ENCODE results near the gene MRAS.
"Not testable (repeated sequence)": the region's sequence is repeated elsewhere in the genome, so short reads cannot be mapped to it uniquely, and the experiment has no call there.

The MRAS gene

DNA sequence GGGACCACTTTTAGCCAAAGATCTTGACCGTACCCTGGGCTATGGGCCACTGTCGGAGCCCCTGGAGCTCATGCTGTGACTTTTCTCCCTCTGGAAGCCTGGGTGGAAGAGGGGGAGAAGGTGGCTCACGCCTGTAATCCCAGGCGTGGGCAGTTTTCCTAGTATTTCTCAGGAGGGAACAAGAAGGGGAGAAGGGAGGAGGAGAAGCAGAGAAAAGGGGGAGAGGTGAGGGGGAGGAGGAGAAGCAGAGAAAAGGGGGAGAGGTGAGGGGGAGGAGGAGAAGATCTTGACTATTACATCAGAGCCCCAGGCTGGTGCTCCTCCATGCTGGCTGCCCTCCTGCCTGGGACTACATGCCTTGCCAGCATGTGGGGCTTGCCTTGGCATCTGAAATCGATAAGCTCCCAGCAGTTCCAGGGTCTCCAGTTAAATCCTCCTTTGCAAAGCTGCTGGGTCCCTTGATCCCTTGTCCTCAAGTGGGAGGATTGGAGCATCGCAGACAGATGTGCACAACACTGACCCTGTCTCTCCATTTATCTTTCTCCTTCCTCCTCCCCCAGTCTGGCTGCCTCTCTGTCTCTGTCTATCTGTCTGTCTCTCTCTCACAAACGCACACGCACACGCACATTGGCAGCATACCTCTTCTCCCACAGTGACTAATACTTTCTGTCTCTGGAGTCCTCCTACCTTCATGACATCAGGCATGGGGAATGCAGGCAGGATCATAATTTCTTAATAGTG, 41.6 kb downstream of the MRAS start:
- no peak for DNase-seq (ENCODE audit: low spot score)

DNA sequence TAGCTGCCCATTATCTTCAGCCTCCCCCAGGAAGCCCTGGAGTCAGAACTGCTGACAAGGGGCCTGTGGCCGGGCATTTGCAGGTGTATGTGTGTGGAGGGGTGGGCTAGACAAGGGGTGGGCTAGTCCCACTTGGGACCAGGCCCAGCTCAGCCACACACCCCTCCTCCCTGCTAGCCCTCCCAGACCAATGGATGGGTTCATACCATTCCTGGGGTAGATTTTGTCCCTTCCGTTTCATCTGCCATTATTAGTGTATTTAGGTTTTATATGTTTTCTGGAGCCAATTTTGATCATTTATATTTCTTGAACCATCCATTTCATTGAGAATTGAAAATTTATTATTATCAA, 42.2 kb downstream of the MRAS start:
- DNase-seq (ENCODE audit: low spot score) = no peak

- no peak for DNase-seq (ENCODE audit: low spot score)
These were observed 45.8 kb downstream of the MRAS start for GRCh38 chr3:138394156-138394555.

DNA sequence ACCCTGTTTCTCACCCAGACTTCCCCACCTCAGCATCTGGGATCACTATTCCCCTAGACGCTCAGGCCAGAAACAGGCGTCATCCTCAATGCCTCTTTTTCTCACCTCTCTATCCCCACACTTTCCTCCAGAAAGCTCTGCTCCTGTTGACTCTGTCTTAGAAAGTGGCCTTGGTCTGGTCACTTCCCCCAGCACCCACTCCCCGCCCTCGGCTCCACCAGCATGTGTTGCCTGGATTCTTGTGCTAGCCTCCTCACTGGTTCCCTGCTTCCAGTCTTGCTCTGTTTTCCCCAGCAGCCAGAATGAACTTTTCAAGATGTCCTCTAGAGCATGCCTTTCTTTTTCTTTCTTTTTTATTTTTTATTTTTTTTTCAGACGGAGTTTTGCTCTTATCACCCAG, 46.3 kb downstream of the MRAS start:
- no peak for DNase-seq (ENCODE audit: low spot score)

DNA sequence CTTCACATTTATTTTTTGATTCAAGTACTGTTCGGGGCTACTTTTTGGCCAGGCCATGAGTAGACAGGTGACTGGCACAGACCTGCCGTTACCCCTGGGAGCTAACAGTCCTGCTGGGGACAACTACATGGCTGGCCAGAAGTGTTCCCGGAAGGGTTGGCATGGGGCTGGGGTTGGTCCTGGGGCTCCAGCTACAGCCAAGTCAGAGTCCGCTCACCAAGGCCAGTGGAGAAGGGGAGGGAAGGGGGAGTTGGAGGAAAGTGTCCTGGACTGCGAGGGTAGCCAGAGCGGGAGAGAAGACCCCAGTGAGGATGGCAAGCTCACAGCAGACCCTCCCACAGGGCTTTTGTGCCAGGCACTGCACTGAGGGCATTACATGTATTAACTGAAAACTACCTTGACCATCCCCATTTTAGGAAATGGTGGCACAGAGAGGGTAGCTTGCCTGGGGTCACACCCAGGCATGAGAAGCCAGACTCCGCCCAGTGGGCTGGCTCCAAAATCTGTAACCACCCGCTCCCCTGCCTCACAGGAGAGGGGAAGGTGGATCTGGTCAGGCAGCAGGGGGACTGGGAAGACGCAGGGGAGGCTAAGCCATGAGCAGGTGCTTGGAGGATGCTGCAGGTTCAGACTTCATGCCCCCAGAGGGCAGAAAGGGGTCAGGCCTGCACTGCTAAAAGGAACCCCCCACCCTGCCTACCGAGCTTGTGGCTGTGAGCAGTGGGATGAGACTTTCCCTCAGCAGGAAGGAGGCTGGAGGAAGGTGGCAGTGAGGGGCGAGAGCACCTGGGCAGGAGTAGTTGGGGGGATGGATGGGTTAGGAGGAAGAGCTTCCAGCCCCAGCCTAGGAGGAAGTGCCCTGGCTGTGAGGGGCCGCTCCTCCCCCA, 47.7 kb downstream of the MRAS start:
- DNase-seq (ENCODE audit: low spot score) = no peak

DNA sequence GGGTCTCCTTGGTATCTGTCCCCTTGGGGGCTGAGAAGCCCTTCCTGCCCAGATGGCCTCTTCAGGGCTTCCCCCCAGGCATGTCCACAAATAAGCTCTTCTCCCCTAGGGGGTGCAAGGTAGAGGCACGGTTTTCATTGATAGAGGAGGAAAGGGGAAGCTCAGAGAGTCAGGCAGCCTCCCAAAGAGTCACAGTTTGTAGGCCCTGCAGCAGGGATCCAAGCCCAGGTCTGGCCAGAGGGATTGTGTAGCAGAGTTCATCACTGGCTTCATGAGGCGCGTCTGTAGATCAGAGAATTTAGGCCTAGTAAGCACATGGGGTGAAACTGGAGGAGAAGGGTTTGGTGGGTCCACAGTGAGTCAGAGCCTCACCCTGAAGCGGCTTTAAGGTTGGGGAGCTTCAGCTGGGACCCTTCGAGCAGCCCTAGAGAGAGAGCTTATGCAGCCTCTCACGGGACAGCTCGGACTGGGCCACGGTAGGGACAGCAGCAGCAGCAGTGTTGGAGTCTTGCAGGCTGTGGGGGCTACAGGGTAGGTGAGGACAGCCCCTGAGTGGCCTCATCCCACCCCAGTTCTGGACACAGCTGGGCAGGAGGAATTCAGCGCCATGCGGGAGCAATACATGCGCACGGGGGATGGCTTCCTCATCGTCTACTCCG, 48.5 kb downstream of the MRAS start:
- no peak for DNase-seq (ENCODE audit: low spot score)

GRCh38 chr3:138397983-138398382, 49.6 kb downstream of the MRAS start:
- no peak for DNase-seq (ENCODE audit: low spot score)

- no peak for DNase-seq (ENCODE audit: low spot score)
These were observed 50.6 kb downstream of the MRAS start for GRCh38 chr3:138398791-138399575.

DNA sequence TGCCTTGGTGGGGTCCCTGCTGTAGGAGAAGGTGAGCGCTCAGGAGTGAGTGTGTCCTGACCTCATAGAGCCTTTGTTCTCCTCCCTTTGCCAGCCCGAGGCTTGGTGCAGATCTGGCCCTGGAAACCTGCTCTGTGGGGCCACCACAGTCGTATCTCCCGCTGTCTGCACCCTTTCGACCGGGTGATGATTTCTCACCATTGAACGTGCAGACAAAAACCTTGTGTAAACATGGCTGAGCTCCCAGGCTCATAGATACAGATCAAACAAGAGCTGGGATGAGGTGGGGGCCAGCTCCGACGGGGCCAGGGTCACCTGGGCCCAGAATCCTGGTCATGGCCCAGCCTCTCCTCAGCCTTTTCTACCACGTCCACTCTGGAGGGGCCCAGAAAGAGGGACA, 51.4 kb downstream of the MRAS start:
- DNase-seq (ENCODE audit: low spot score) = no peak

- DNase-seq (ENCODE audit: low spot score) = no peak
These were observed 52.3 kb downstream of the MRAS start for GRCh38 chr3:138400651-138401070.

DNA sequence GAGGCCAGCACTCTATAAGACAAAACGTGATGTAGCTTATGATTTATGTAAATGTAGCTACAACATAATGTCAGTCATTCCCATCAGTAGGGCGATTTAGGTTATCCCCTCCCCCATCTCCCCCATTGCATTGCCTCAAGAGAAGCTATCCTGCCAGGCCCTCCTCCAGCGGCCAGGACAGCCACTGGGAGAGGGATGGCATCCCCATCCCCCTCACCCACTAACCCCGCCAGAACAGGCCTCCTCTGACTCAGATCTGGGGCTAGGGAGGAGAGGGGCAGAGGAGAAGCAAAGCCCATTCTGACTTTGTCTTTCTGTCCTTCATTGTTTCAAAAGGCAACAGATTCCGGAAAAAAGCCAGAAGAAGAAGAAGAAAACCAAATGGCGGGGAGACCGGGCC, 53.5 kb downstream of the MRAS start:
- no peak for DNase-seq (ENCODE audit: low spot score)

GRCh38 chr3:138404121-138404520, 55.7 kb downstream of the MRAS start:
- DNase-seq (ENCODE audit: low spot score) = no peak

DNA sequence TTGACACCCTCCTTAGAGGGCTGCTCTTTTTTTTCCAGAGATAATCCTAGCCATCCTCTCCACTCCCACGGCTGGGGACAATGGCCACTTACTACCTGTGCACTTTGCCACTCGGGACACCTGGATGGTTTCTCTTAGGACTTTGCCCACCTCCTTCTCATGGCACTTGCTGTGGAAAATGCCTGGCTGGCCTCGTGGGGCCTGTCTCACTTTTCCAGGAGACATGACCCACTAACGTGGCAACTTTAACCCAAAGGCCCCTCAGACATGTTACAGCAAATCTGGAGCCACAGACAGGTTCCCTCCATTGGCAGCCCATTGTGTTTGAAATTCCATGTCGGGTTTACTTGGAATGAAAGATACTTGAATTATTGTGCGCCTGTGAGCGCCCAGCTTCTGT, 56.6 kb downstream of the MRAS start:
- DNase-seq (ENCODE audit: low spot score) = no peak

- DNase-seq (ENCODE audit: low spot score) = no peak
These were observed 57.1 kb downstream of the MRAS start for GRCh38 chr3:138405486-138405885.

DNA sequence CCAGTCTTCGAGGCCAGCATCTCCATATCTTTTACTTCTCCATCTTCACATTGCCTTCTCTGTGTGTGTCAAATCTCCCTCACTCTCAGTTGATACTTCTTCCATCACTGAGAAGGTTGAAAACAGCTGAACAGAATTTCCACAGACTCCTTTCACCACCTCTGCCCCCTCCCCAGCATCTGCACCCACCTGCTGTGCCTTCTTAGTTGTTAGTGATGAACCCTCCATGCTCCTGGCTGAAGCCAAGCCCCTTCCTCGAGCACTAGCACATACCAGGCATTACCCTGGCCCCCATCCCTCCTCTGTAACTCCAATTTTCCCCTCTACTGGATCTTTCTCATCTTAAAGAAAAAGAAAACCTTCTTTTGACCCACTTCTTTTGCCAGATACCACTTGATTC, 58.2 kb downstream of the MRAS start:
- no peak for DNase-seq (ENCODE audit: low spot score)

- no peak for DNase-seq (ENCODE audit: low spot score)
These were observed 59.0 kb downstream of the MRAS start for GRCh38 chr3:138407236-138407907.

DNA sequence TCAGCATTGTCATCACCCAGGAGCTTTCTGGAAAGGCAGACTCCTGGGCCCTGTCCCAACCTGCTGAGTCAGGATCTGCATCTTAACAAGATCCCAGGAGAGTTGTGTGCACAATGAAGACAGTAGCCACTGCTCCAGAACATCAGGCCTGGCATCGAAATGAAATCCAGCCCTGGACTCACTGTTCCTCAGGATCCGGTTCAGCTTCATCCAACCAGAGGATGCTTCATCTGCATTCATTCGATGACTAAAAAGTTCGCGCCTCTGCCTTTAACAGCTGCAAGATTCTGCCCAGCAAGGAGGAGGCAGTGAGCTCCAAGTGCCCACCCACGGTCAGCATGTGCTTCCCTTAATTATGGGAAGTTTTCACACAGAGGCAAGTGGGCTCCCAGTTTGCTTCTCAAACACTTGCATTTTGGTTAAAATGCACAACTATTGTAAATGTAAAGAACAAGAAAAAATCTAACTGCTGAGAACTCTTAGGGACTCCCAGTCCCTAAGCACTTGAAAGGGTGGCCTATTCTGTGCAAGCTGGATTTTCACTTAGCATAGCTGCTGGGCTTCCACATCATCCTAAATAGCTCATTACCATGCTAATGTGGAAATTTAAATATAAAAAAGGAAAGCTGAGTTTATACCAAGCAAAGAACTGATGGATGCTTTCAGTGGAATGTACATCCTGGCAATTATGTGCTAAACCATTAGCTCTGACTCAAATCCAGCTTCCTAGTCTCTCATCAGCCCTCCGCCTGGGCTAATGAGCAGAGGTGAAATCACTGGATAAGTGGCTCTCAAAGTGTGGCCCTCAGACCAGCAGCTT, 60.6 kb downstream of the MRAS start:
- DNase-seq (ENCODE audit: low spot score) = no peak

GRCh38 chr3:138412821-138413551, 64.6 kb downstream of the MRAS start:
- no peak for DNase-seq (ENCODE audit: low spot score)

DNA sequence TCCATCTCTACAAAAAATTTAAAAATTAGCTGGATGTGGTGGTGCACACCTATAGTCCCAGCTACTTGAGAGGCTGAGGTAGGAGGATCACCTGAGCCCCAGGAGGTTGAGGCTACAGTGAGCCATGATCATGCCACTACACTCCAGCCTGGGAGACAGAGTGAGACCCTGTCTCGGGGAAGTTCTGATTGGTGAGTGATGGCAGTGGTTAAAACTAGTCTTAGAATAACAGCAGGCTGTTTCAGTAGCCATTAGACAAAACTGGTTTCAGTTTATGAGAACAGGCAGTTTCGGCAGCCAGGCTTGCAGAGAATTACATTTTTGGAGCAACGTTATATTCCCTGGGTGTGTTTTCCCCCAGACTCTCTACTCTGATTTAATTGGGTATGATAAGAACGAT, 67.9 kb downstream of the MRAS start:
- not testable (repeated sequence) for DNase-seq (ENCODE audit: low spot score)

- DNase-seq (ENCODE audit: low spot score) = peak; percentile 70
These were observed 69.2 kb downstream of the MRAS start for GRCh38 chr3:138417559-138417982.

All from germinal center (tissue), 1 donor.